HepG2 (cell line): ENCODE data around the gene CASTOR1.

ENCODE experiments used
- KLF16 ChIP-seq, 2 experiments: sonication (generic) in 1 of 2; formaldehyde crosslinking in 1 of 2; IDR thresholded peaks; 2 replicates each; pipeline versions ENCODE4 v1.6.1 to v1.8.0; 2016 to 2023; ENCODE audit warnings: missing genetic modification reagents in 2 of 2, missing compliant biosample characterization in 1 of 2
- YY1 ChIP-seq: IDR thresholded peaks from 2 replicates; pipeline ENCODE4 v1.6.1; 2011; ENCODE audit warnings: low read length, low read depth, moderate library complexity, mild to moderate bottlenecking; ENCODE audit not compliant: insufficient read depth, insufficient replicate concordance
- ZNF737 ChIP-seq: sonication (generic); formaldehyde crosslinking; IDR thresholded peaks from 2 replicates; pipeline ENCODE4 v1.5.0; 2020; ENCODE audit warnings: missing genetic modification reagents, mild to moderate bottlenecking, borderline replicate concordance

DNA sequence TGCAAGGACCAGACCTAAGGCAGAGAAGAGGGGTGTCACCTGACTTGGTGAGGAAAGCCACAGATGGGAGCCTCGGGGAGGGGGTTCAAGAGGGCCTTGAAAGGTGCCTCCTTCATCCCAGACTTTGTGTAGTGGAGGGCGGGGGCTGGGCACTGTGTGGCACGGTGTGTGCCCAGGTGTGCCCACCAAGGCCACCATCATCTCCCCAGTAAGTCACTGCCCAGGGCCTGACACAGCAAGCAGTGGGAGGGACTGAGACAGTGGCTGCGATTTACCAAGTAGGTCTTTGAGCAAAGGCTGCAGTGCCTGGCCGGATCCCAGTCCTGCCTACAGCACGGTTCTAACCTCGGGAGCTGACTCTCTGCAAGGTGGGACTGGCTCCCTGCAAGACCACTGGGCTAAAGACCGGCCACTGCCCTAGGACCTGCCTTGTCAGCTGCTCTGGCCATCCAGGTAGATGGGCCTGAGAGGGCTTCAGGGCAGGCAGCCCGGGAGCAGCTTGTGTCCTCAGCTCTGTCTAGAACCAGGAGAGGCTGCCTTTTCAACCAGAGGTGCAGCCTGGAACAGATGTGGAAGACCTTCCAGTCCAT lies 24.1 kb downstream of the CASTOR1 start:
- TF ChIP-seq KLF16 (CRISPR knock-in tag; IDR thresholded peaks at IDR 0.05) (no peak), ZNF737 (CRISPR knock-in tag) (no peak), YY1 (no peak)
